HepG2 (cell line): ENCODE measurements around the gene ARL6IP4. TPM values are rescaled to one million over a fixed set of nuclear protein-coding genes. Genes with fewer than 3 reads are reported as not detected.

ENCODE experiments used
- ATAC-seq: fragments of 200-7000 bp; cut with Tn5 transposase; 3 replicates; pipeline ENCODE4 v1.9.1; 2020; ENCODE audit warnings: mild to moderate bottlenecking, moderate library complexity
- BruUV-seq: library from RNA; stranded (reverse); fragments of 400-500 nt; replicated peaks from 2 replicates; lab custom pipeline; 2021; lab: Mats Ljungman, UMichigan
- CTCF ChIA-PET: fragments of 300-600 bp; formaldehyde crosslinking; extraction: SDS; loops from one replicate; lab custom pipeline; 2021; ENCODE audit warnings: low total read pairs, inconsistent platforms, low intra/inter-chr PET ratio; lab: Yijun Ruan, JAX
- POLR2A ChIA-PET: fragments of 350-600 bp; sonication (Branson Sonifier 250); formaldehyde crosslinking; loops from one replicate; lab custom pipeline; 2020; ENCODE audit warnings: antibody characterized with exemption, inconsistent platforms; lab: Yijun Ruan, JAX
- DNase-seq: peaks from one replicate; pipeline ENCODE4 v3.0.0-alpha.2; 2015; ENCODE audit warnings: low spot score
- FAIRE-seq: peaks from 3 replicates; lab custom pipeline; 2011; peaks lifted over from hg19 to GRCh38; lab: Jason Lieb, UNC
- H2AFZ ChIP-seq: one replicate; pipeline ENCODE4 v1.6.1; 2011; ENCODE audit warnings: low read length, inconsistent platforms
- H3K27ac ChIP-seq: fragments of 300-600 bp; 3 replicates; pipeline ENCODE4 v1.8.0; 2011; ENCODE audit warnings: mixed run types, mild to moderate bottlenecking, mixed read lengths, low read length, inconsistent platforms; ENCODE audit not compliant: insufficient read depth; ENCODE audit errors: extremely low read length
- H3K27me3 ChIP-seq, 2 experiments: fragments of 200-600 bp in 1 of 2; 2 replicates in 1 of 2; 3 replicates in 1 of 2; pipeline versions ENCODE4 v1.6.0 to v1.8.0; 2011; ENCODE audit warnings: low read length in 2 of 2, mild to moderate bottlenecking in 2 of 2, moderate library complexity in 2 of 2, inconsistent platforms in 1 of 2; ENCODE audit not compliant: insufficient read depth in 2 of 2, control insufficient read depth in 1 of 2
- H3K36me3 ChIP-seq, 2 experiments: fragments of 200-600 bp in 1 of 2; replicated peaks in 1 of 2; 2 replicates in 1 of 2; 3 replicates in 1 of 2; pipeline versions ENCODE4 v1.5.1 to v1.8.0; 2011; ENCODE audit warnings: low read length in 2 of 2, inconsistent platforms in 1 of 2; ENCODE audit not compliant: insufficient read depth in 2 of 2, control insufficient read depth in 1 of 2
- H3K4me1 ChIP-seq: 2 replicates; pipeline ENCODE4 v1.5.1; 2012; ENCODE audit warnings: low read length, inconsistent platforms; ENCODE audit not compliant: insufficient read depth
- H3K4me2 ChIP-seq: 2 replicates; pipeline ENCODE4 v1.6.0; 2011; ENCODE audit warnings: low read depth, low read length, inconsistent platforms
- H3K4me3 ChIP-seq, 3 experiments: fragments of 200-600 bp in 1 of 3; sonication (generic), shearing (Covaris generic) in 1 of 3; replicated peaks in 1 of 3; 2 replicates each; pipeline ENCODE4 v1.5.1; 2011 to 2016; ENCODE audit warnings: low read length in 3 of 3, inconsistent platforms in 2 of 3, low read depth in 2 of 3, mild to moderate bottlenecking in 2 of 3, control low read depth in 1 of 3, mixed read lengths in 1 of 3; ENCODE audit not compliant: insufficient read depth in 1 of 3
- H3K79me2 ChIP-seq: one replicate; pipeline ENCODE4 v1.6.1; 2011; ENCODE audit warnings: low read length, inconsistent platforms; ENCODE audit not compliant: insufficient read depth
- H3K9ac ChIP-seq: 2 replicates; pipeline ENCODE4 v1.6.0; 2011; ENCODE audit warnings: mild to moderate bottlenecking, low read depth, low read length, inconsistent platforms; ENCODE audit not compliant: insufficient read depth
- H3K9me3 ChIP-seq: 2 replicates; pipeline ENCODE4 v1.5.1; 2012; ENCODE audit warnings: mild to moderate bottlenecking, low read length
- H4K20me1 ChIP-seq: 2 replicates; pipeline ENCODE4 v1.6.0; 2011; ENCODE audit warnings: inconsistent platforms, mild to moderate bottlenecking, low read length, moderate library complexity; ENCODE audit not compliant: insufficient read depth
- ASH2L ChIP-seq: fragments of 300-600, 200-600 bp; sonication (generic); IDR thresholded peaks from 2 replicates; pipeline ENCODE4 v1.7.0; 2017; ENCODE audit warnings: low read depth, mild to moderate bottlenecking, moderate library complexity, mixed read lengths, low read length; ENCODE audit not compliant: insufficient read length
- ATM ChIP-seq: fragments of 450-650 bp; IDR thresholded peaks from 2 replicates; pipeline ENCODE4 v1.7.1; 2017; ENCODE audit warnings: mild to moderate bottlenecking, borderline replicate concordance
- GLMP ChIP-seq: sonication (generic); formaldehyde crosslinking; IDR thresholded peaks from 2 replicates; pipeline ENCODE4 v1.9.0; 2021; ENCODE audit warnings: missing genetic modification reagents, mild to moderate bottlenecking, borderline replicate concordance
- MED1 ChIP-seq: sonication (generic); formaldehyde crosslinking; IDR thresholded peaks from 2 replicates; pipeline ENCODE4 v1.4.0; 2020; ENCODE audit warnings: missing genetic modification reagents
- ZNF687 ChIP-seq: sonication (generic); formaldehyde crosslinking; IDR thresholded peaks from 2 replicates; pipeline ENCODE4 v1.5.1; 2020; ENCODE audit warnings: mild to moderate bottlenecking, missing genetic modification reagents, moderate library complexity
- WGBS: methylation state at CpG from one replicate; pipeline ENCODE4 v1.1.6; 2017; ENCODE audit warnings: low lambda C conversion rate; 5-methylcytosine and 5-hydroxymethylcytosine counted together
- in situ Hi-C: cut with HindIII; loops from 2 replicates; pipeline ENCODE4 v1.10.0; 2017; ENCODE audit warnings: low pct_unique_long_range_greater_than_20kb; ENCODE audit not compliant: extremely low pct_ligation_motif_present
- intact Hi-C: fragments of 100-400 bp; cut with micrococcal nuclease; formaldehyde crosslinking; loops from one replicate; pipeline ENCODE4 v1.10.0; 2022; ENCODE audit not compliant: unreplicated experiment
- polyA plus RNA-seq, 8 experiments: library from polyadenylated mRNA; depleted of rRNA in 3 of 8; stranded (reverse) in 7 of 8; unstranded in 1 of 8; fragments of >200 nt; fragmentation: Illumina TruSeq in 4 of 8; extraction: Trizol in 4 of 8; gene quantifications; 2 replicates each; pipeline versions ENCODE4 v1.2.1 to v1.2.3, GENCODE V29; 2011 to 2016; ENCODE audit warnings: low read depth in 4 of 8, missing spikeins in 1 of 8, mixed read lengths in 1 of 8; ENCODE audit not compliant: insufficient read depth in 1 of 8
- total RNA-seq, 5 experiments: library from RNA; depleted of rRNA; stranded (reverse); fragments of >200 nt; fragmentation: Illumina TruSeq; extraction: Trizol; gene quantifications; 2 replicates each; pipeline ENCODE4 v1.2.3, GENCODE V29; 2016; ENCODE audit warnings: low read depth in 1 of 5

The ARL6IP4 gene
- total and polyA plus RNA-seq, 2 of the 13 experiments (the other 11 are each of a cell fraction or from before 2014, with no cell fraction given), result 155 to 220 TPM

- H4K20me1 ChIP-seq, result no peaks in the 10 kb centered on the region
- 97% methylated on average over 3 of the region's 8 CpGs for WGBS
- no peaks in the 10 kb centered on the region; a peak in 1 of 5 replicates for H3K36me3 ChIP-seq
- no TSS peak for BruUV-seq
- intact Hi-C loops, result no loop called here
- TF ChIP-seq ATM (no peak), GLMP (no peak), MED1 (CRISPR knock-in tag) (no peak), ZNF687 (CRISPR knock-in tag) (0 out of 2 replicates have a peak, but pooled peaks have one; percentile 9), ASH2L (no peak)
- TF ChIP-seq, all 625 proteins: peak for 1
- no peak overlapping the region for H3K4me2 ChIP-seq
- no peak overlapping the region for H2AFZ ChIP-seq
- H3K9ac ChIP-seq, result no peak overlapping the region
- in situ Hi-C loops, result no loop called here
- no peak overlapping the region for H3K4me3 ChIP-seq
- CTCF ChIA-PET, result no interaction called here
- POLR2A ChIA-PET, result no interaction called here
- no peak overlapping the region for H3K27ac ChIP-seq
- H3K79me2 ChIP-seq, result no peaks in the 10 kb centered on the region
- ATAC-seq (no peak; the same call in 2 of the 3 replicates), FAIRE-seq (no peak), DNase-seq (no peak)
- H3K4me1 ChIP-seq, result peaks cover 9% of the 10 kb centered on the region; the same call in 1 of the 2 replicates
- no peaks in the 10 kb centered on the region for H3K9me3 ChIP-seq
- no peaks in the 10 kb centered on the region; a peak in 1 of 5 replicates for H3K27me3 ChIP-seq
Measured at GRCh38 chr12:122935318-122935717, 45.2 kb upstream of the ARL6IP4 start.
